Caco-2 (cell line): ENCODE results near the gene NFASC. TPM values are rescaled to one million over a fixed set of nuclear protein-coding genes. Genes with fewer than 3 reads are reported as not detected.
A peak's percentile ranks its signal among the peaks of the same experiment; 100 is the strongest.

Source experiments
- BruUV-seq: library from RNA; stranded (reverse); fragments of 400-500 nt; replicated peaks from 2 replicates; lab custom pipeline; 2021; lab: Mats Ljungman, UMichigan
- CTCF ChIA-PET: fragments of 300-600 bp; sonication (Branson Sonifier 250); formaldehyde crosslinking; loops from one replicate; lab custom pipeline; 2022; ENCODE audit warnings: antibody characterized with exemption; lab: Charles Lee
- POLR2A ChIA-PET: fragments of 300-600 bp; sonication (Branson Sonifier 250); formaldehyde crosslinking; loops from one replicate; lab custom pipeline; 2022; ENCODE audit warnings: antibody characterized with exemption; lab: Charles Lee
- DNase-seq, 2 experiments: peaks; one replicate each; pipeline versions ENCODE4 v3.0.0 to v3.0.0-alpha.2; 2020 to 2022
- H3K27me3 ChIP-seq: replicated peaks from 2 replicates; pipeline ENCODE4 v1.6.0; 2011; ENCODE audit warnings: low read length; ENCODE audit not compliant: control insufficient read depth, insufficient read depth
- H3K36me3 ChIP-seq: 2 replicates; pipeline ENCODE4 v1.5.1; 2011; ENCODE audit warnings: low read length; ENCODE audit not compliant: control insufficient read depth, insufficient read depth
- H3K4me1 ChIP-seq: fragments of 250-450 bp; sonication (Bioruptor Pico); 2 replicates; pipeline ENCODE4 v1.5.1; 2020; ENCODE audit warnings: mild to moderate bottlenecking
- H3K4me3 ChIP-seq: 2 replicates; pipeline ENCODE4 v1.5.1; 2011; ENCODE audit warnings: low read depth, mild to moderate bottlenecking, control low read depth, low read length
- H3K9me3 ChIP-seq: fragments of 250-450 bp; sonication (Bioruptor Pico); 2 replicates; pipeline ENCODE4 v1.5.1; 2020; ENCODE audit warnings: mild to moderate bottlenecking, moderate library complexity
- H3K27ac Mint-ChIP-seq: one replicate; pipeline ENCODE4 v1.8.0; 2022; ENCODE audit warnings: mixed read lengths; ENCODE audit not compliant: unreplicated experiment
- H3K27me3 Mint-ChIP-seq: one replicate; pipeline ENCODE4 v1.8.0; 2022; ENCODE audit warnings: mixed read lengths; ENCODE audit not compliant: insufficient read depth, unreplicated experiment
- H3K36me3 Mint-ChIP-seq: one replicate; pipeline ENCODE4 v1.8.0; 2022; ENCODE audit warnings: mild to moderate bottlenecking, mixed read lengths; ENCODE audit not compliant: insufficient read depth, unreplicated experiment
- H3K4me1 Mint-ChIP-seq: one replicate; pipeline ENCODE4 v1.8.0; 2022; ENCODE audit warnings: low read depth, mixed read lengths; ENCODE audit not compliant: unreplicated experiment
- H3K4me3 Mint-ChIP-seq: one replicate; pipeline ENCODE4 v1.8.0; 2022; ENCODE audit warnings: mild to moderate bottlenecking, moderate library complexity, mixed read lengths; ENCODE audit not compliant: unreplicated experiment
- H3K9me3 Mint-ChIP-seq: one replicate; pipeline ENCODE4 v1.8.0; 2022; ENCODE audit warnings: mixed read lengths; ENCODE audit not compliant: unreplicated experiment
- CTCF ChIP-seq, 2 experiments: fragments of 200-600 bp in 1 of 2; IDR thresholded peaks; 1 replicate in 1 of 2; 2 replicates in 1 of 2; pipeline versions ENCODE4 v1.5.1 to v1.8.0; 2011 to 2022; ENCODE audit warnings: antibody characterized with exemption in 1 of 2, control low read depth in 1 of 2, inconsistent platforms in 1 of 2, low read depth in 1 of 2, low read length in 1 of 2, mild to moderate bottlenecking in 1 of 2, moderate library complexity in 1 of 2; ENCODE audit not compliant: insufficient read depth in 1 of 2, severe bottlenecking in 1 of 2, unreplicated experiment in 1 of 2
- intact Hi-C: fragments of 100-400 bp; cut with micrococcal nuclease; formaldehyde crosslinking; loops from one replicate; pipeline ENCODE4 v1.10.0; 2022; ENCODE audit not compliant: unreplicated experiment
- total RNA-seq: library from RNA; stranded (reverse); gene quantifications from 2 replicates; pipeline ENCODE4 v1.2.3, GENCODE V29; 2022

The NFASC gene
- total RNA-seq, 1 experiment from 2014 or later = 1.3 TPM

DNA sequence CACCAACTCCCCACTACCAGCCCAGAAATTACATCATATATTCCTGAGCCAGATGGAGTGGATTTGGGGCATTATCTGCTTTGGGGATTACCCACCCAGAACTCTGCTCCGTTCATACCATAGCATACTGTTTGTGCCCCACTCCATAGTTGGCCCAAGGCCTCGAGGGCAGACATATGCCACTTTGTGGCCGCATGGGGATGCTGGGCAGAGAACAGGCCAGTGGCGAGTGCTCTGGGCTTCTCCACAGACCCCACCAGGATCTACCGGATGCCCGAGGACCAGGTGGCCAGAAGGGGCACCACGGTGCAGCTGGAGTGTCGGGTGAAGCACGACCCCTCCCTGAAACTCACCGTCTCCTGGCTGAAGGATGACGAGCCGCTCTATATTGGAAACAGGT is 104.4 kb downstream of the NFASC start:
- H3K4me3 ChIP-seq = no peak overlapping the region
- H3K9me3 ChIP-seq = no peaks in the 10 kb centered on the region
- H3K9me3 Mint-ChIP-seq = no peaks in the 10 kb centered on the region
- peaks cover 9% of the 10 kb centered on the region for H3K27me3 Mint-ChIP-seq
- TF ChIP-seq CTCF (IDR thresholded peaks at IDR 0.05; ENCODE audit: insufficient read depth in 1 of 2, low read depth in 1 of 2, low read length in 1 of 2, severe bottlenecking in 1 of 2, unreplicated experiment in 1 of 2) = no peak
- no TSS peak for BruUV-seq
- no peaks in the 10 kb centered on the region for H3K36me3 Mint-ChIP-seq
- no peaks in the 10 kb centered on the region for H3K4me1 ChIP-seq
- H3K4me1 Mint-ChIP-seq = no peaks in the 10 kb centered on the region
- CTCF ChIA-PET = interaction anchor here (1.0 to 2.6 kb wide), 5 partner anchors 9 to 281 kb away, joined by 3 to 40 read pairs (median 5); no protein-coding TSS in a partner anchor
- DNase-seq = no peak
- H3K36me3 ChIP-seq = no peaks in the 10 kb centered on the region
- no peak overlapping the region for H3K4me3 Mint-ChIP-seq
- H3K27ac Mint-ChIP-seq = no peak overlapping the region
- POLR2A ChIA-PET = no interaction called here
- H3K27me3 ChIP-seq = no peaks in the 10 kb centered on the region
- intact Hi-C loops = loop anchor here (1.0 kb wide), 2 partner anchors 86 to 281 kb away; no protein-coding TSS in a partner anchor

- intact Hi-C loops = loop anchor here (1.0 kb wide), 2 partner anchors 86 to 281 kb away; no protein-coding TSS in a partner anchor
- no TSS peak for BruUV-seq
- Histone ChIP-seq H3K27me3 (no peaks in the 10 kb centered on the region), H3K9me3 (no peaks in the 10 kb centered on the region), H3K4me3 (no peak overlapping the region), H3K4me1 (no peaks in the 10 kb centered on the region), H3K36me3 (no peaks in the 10 kb centered on the region)
- Mint-ChIP-seq H3K27ac (no peak overlapping the region), H3K4me3 (no peak overlapping the region), H3K27me3 (peaks cover 11% of the 10 kb centered on the region), H3K9me3 (no peaks in the 10 kb centered on the region), H3K4me1 (no peaks in the 10 kb centered on the region), H3K36me3 (no peaks in the 10 kb centered on the region)
- peak; percentile 62 to 77 for DNase-seq
- CTCF ChIA-PET = interaction anchor here (0.6 to 2.6 kb wide), 7 partner anchors 10 to 280 kb away, joined by 3 to 40 read pairs (median 4); no protein-coding TSS in a partner anchor
- POLR2A ChIA-PET = no interaction called here
- TF ChIP-seq CTCF (IDR thresholded peaks at IDR 0.05; ENCODE audit: insufficient read depth in 1 of 2, low read depth in 1 of 2, low read length in 1 of 2, severe bottlenecking in 1 of 2, unreplicated experiment in 1 of 2) = peak; percentile 88 to 89
These were observed 105.0 kb downstream of the NFASC start for GRCh38 chr1:204975568-204976235.

DNA sequence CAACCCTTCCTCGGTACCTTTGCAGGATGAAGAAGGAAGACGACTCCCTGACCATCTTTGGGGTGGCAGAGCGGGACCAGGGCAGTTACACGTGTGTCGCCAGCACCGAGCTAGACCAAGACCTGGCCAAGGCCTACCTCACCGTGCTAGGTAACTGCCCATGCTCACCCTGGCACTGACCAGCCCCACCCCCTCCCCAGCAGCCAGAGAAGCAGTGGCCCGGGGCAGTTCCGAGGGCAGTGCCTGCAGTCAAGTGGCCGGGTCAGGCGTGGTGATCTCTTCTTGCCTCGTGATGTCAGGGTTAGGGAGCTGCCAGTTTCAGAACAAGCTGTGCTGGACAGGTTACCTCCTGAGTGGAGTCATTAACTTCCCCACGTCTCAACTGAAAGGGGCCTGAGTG is 106.0 kb downstream of the NFASC start:
- intact Hi-C loops = no loop called here
- H3K27ac Mint-ChIP-seq = no peak overlapping the region
- no peaks in the 10 kb centered on the region for H3K4me1 ChIP-seq
- BruUV-seq = no TSS peak
- no peaks in the 10 kb centered on the region for H3K36me3 Mint-ChIP-seq
- peaks cover 11% of the 10 kb centered on the region for H3K27me3 Mint-ChIP-seq
- no peaks in the 10 kb centered on the region for H3K9me3 Mint-ChIP-seq
- no peak overlapping the region for H3K4me3 Mint-ChIP-seq
- H3K4me1 Mint-ChIP-seq = no peaks in the 10 kb centered on the region
- DNase-seq = no peak
- no peaks in the 10 kb centered on the region for H3K27me3 ChIP-seq
- ChIA-PET POLR2A (no interaction called here), CTCF (interaction anchor here (0.7 to 2.6 kb wide), 5 partner anchors 19 to 535 kb away, joined by 3 to 40 read pairs (median 4); no protein-coding TSS in a partner anchor)
- no peaks in the 10 kb centered on the region for H3K36me3 ChIP-seq
- no peak overlapping the region for H3K4me3 ChIP-seq
- no peaks in the 10 kb centered on the region for H3K9me3 ChIP-seq
- no peak for TF ChIP-seq CTCF (IDR thresholded peaks at IDR 0.05; ENCODE audit: insufficient read depth in 1 of 2, low read depth in 1 of 2, low read length in 1 of 2, severe bottlenecking in 1 of 2, unreplicated experiment in 1 of 2)
